Measurements from ENCODE around the gene ADCY9. TPM values are rescaled to one million over a fixed set of nuclear protein-coding genes. Genes with fewer than 3 reads are reported as not detected.

The ADCY9 gene
- polyA plus RNA-seq, 1 donor from 2014 or later = 6.3 TPM

DNA sequence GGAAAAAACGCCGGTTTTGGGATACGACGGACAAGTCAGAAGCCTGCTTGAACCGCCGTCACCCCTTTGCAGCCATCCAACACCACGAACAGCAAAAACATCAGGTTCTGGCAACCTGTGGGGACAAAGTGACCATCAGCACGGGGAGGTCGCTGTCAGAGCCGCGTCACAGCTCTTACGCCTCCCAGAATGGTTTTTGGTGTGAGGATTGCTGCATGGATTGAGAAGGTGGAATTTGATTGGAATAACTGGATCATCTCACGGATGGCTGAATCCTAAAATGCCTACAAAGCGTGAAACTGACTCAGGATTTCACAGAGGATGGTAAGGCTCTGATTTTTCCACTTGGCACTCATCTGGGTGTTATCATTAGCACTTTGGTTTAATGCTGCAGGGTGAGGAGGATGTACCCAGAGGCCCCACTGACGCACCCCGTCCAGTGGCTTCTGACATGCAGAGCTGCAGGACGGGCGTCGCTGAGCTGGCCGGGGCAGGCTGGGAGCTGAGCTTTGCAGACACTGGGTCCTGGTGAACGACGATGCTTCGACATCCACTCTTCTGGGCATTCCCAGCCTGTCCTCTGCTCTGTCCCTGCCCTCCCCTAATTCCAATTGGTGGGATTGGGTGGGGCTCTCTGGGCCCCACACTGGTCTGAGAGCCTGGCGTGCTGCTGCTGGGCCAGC is 162.4 kb downstream of the ADCY9 start:
- H3K9me3 ChIP-seq (ENCODE audit: low read length) = no peaks in the 10 kb centered on the region
- H3K27me3 ChIP-seq (ENCODE audit: insufficient read depth, low read depth, low read length) = no peaks in the 10 kb centered on the region
- H3K36me3 ChIP-seq (ENCODE audit: insufficient read depth, low read length) = no peaks in the 10 kb centered on the region
- H4K20me1 ChIP-seq (ENCODE audit: insufficient read depth) = no peaks in the 10 kb centered on the region
- H3F3A ChIP-seq (ENCODE audit: insufficient read depth, low read length, poor library complexity, severe bottlenecking) = no peaks in the 10 kb centered on the region
- H3K4me3 ChIP-seq (ENCODE audit: low read length) = no peak overlapping the region
- TF ChIP-seq MXI1 (conservative IDR thresholded peaks at IDR 0.05; ENCODE audit: poor library complexity, severe bottlenecking) (no peak), POLR2AphosphoS5 (IDR thresholded peaks at IDR 0.05) (no peak), TAF1 (IDR thresholded peaks at IDR 0.05; ENCODE audit: low read depth) (no peak), EZH2 (IDR thresholded peaks at IDR 0.05; ENCODE audit: borderline replicate concordance, insufficient read depth, low read length, poor library complexity, severe bottlenecking) (no peak), REST (IDR thresholded peaks at IDR 0.05; ENCODE audit: borderline replicate concordance) (no peak)
- no peak overlapping the region for H3K9ac ChIP-seq (ENCODE audit: low read length)
- H3K4me2 ChIP-seq (ENCODE audit: low read length) = no peak overlapping the region
- H2AFZ ChIP-seq (ENCODE audit: low read depth, low read length) = no peak overlapping the region
- no peaks in the 10 kb centered on the region for H3K9me2 ChIP-seq (ENCODE audit: insufficient read depth, low read length)
- H3K79me2 ChIP-seq (replicated peaks; ENCODE audit: insufficient read depth, low read length) = no peaks in the 10 kb centered on the region
- H3K27ac ChIP-seq (ENCODE audit: low read length) = no peak overlapping the region

DNA sequence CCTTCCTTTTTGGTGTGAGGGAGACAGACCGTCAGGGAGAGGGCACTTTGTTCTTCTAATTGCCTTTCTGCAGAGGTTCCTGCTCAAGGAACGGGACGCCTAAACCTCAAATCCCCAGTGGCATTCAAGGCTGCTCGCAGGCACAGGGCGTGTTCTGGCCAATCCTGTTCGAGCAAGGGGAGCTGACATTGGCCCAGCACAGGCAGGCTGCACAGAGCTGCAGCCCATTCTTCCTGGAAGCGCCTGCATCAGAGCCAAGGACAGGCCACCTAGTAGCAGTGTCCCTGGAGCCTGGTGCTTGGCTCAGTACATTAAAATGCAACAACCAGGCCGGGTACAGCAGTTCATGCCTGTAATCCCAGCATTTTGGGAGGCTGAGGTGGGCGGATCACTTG is 163.5 kb downstream of the ADCY9 start:
- no peaks in the 10 kb centered on the region for H3K36me3 ChIP-seq (ENCODE audit: insufficient read depth, low read length)
- no peaks in the 10 kb centered on the region for H3K9me3 ChIP-seq (ENCODE audit: low read length)
- no peak overlapping the region for H3K4me2 ChIP-seq (ENCODE audit: low read length)
- H3K4me3 ChIP-seq (ENCODE audit: low read length) = no peak overlapping the region
- TF ChIP-seq CTCF (IDR thresholded peaks at IDR 0.05; ENCODE audit: poor library complexity, severe bottlenecking) (no peak), EZH2 (IDR thresholded peaks at IDR 0.05; ENCODE audit: borderline replicate concordance, insufficient read depth, low read length, poor library complexity, severe bottlenecking) (no peak), EP300 (conservative IDR thresholded peaks at IDR 0.05; ENCODE audit: poor library complexity, severe bottlenecking) (no peak), SMC3 (conservative IDR thresholded peaks at IDR 0.05; ENCODE audit: poor library complexity) (no peak), REST (IDR thresholded peaks at IDR 0.05; ENCODE audit: borderline replicate concordance) (no peak), RAD21 (conservative IDR thresholded peaks at IDR 0.05) (no peak), POLR2AphosphoS5 (IDR thresholded peaks at IDR 0.05) (no peak), MXI1 (conservative IDR thresholded peaks at IDR 0.05; ENCODE audit: poor library complexity, severe bottlenecking) (no peak), TAF1 (IDR thresholded peaks at IDR 0.05; ENCODE audit: low read depth) (no peak)
- H3K9ac ChIP-seq (ENCODE audit: low read length) = no peak overlapping the region
- H3K27me3 ChIP-seq (ENCODE audit: insufficient read depth, low read depth, low read length) = no peaks in the 10 kb centered on the region
- H3K79me2 ChIP-seq (replicated peaks; ENCODE audit: insufficient read depth, low read length) = no peaks in the 10 kb centered on the region
- H4K20me1 ChIP-seq (ENCODE audit: insufficient read depth) = no peaks in the 10 kb centered on the region
- no peaks in the 10 kb centered on the region for H3F3A ChIP-seq (ENCODE audit: insufficient read depth, low read length, poor library complexity, severe bottlenecking)
- no peak overlapping the region for H2AFZ ChIP-seq (ENCODE audit: low read depth, low read length)
- H3K9me2 ChIP-seq (ENCODE audit: insufficient read depth, low read length) = no peaks in the 10 kb centered on the region
- H3K27ac ChIP-seq (ENCODE audit: low read length) = no peak overlapping the region

Measured in neural cell (in vitro differentiated cells).